ENCODE results near the gene SLC35G6.

The SLC35G6 gene

GRCh38 chr17:7508145-7508544 is 26.9 kb downstream of the SLC35G6 start:
- DNase-seq = no peak

- no peak for DNase-seq
These were observed 27.6 kb downstream of the SLC35G6 start for GRCh38 chr17:7508846-7509245.

GRCh38 chr17:7509937-7510336 is 28.7 kb downstream of the SLC35G6 start:
- DNase-seq = no peak

- DNase-seq = no peak
These were observed 29.9 kb downstream of the SLC35G6 start for GRCh38 chr17:7511108-7511507.

- no peak for DNase-seq
These were observed 30.9 kb downstream of the SLC35G6 start for GRCh38 chr17:7512105-7512504.

- peak in 1 of 3 donors; percentile 7 for DNase-seq
These were observed 31.7 kb downstream of the SLC35G6 start for GRCh38 chr17:7512824-7513540.

- no peak for DNase-seq
These were observed 32.7 kb downstream of the SLC35G6 start for GRCh38 chr17:7513850-7514419.

GRCh38 chr17:7515911-7516610 is 34.8 kb downstream of the SLC35G6 start:
- DNase-seq = peak; percentile 73 to 75 (median 74)

- DNase-seq = peak; percentile 49 to 58 (median 58)
These were observed 41.8 kb downstream of the SLC35G6 start for GRCh38 chr17:7523033-7523432.

GRCh38 chr17:7528842-7529241 is 47.6 kb downstream of the SLC35G6 start:
- DNase-seq = no peak

GRCh38 chr17:7530023-7530900 is 49.0 kb downstream of the SLC35G6 start:
- no peak for DNase-seq

Measured in suppressor macrophage treated with lipopolysaccharide for 1 hour (primary cell).